ENCODE data around the gene KIF4B.

Gene KIF4B

GRCh38 chr5:155056644-155057269 is 43.2 kb downstream of the KIF4B start:
- no peak for DNase-seq (ENCODE audit: low read depth in 2 of 2)

DNA sequence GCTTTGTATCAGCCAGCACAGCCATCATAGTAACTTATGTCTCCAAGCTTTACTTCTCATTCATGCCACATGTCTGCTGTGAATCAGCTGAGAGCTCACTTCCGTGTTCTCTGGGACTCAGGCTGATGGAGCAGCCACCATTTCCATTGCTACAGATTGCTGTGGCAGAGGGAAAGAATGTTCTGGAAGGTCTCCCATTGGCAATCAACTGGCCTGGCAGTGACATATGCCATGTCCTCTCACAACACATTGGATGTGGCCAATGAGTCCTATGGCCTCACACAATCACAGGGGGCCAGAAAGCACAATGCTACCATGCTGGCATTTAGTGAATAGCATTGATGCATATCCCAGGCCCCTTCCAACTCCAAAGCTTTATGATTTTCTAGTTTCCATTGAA is 44.1 kb downstream of the KIF4B start:
- DNase-seq (ENCODE audit: low read depth in 2 of 2): no peak

GRCh38 chr5:155064580-155064979 is 51.0 kb downstream of the KIF4B start:
- no peak for DNase-seq (ENCODE audit: low read depth in 2 of 2)

DNA sequence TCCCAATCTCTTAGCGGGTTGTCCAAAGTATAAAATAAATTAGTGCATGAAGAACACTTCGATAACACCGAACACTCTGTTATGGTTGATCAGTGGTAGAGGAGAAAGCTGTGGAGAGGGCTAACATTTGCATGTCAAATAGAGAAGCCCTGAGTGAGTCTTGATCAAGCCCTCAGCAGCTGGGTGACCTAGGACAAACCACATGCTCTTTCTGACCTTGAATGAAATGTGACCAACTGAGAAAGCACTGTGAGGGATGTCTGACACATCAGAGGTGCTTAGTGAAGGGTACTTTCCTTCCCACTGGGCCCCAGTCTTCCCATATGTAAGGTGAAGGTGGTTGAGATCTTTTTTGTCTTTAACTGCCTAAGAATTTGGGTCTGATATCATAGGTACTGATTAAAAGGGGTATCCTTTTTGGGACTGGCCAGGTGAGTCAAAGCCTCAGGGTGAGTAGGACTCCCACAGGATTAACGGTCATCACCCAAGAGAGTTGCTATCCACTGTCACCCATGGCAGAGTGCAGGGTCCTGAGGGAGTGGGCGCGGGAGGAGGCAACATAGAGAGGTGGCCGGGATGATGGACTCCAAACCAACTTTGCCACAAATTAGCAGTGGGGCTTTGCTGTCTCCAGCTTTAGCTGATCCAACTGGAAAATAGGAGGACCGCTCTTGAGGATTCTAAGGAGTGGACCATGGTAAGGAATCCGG is 53.5 kb downstream of the KIF4B start:
- no peak for DNase-seq (ENCODE audit: low read depth in 2 of 2)
